Psoas muscle (tissue), 8 donors: ENCODE measurements around the gene MAPK9. TPM values are rescaled to one million over a fixed set of nuclear protein-coding genes. Genes with fewer than 3 reads are reported as not detected.

Experiments used
- ATAC-seq, 4 donors: fragments of 200-7000 bp; cut with Tn5 transposase; one replicate each; pipeline ENCODE4 v1.9.1; 2020; ENCODE audit warnings: moderate library complexity in 3 of 4, mild to moderate bottlenecking in 2 of 4
- DNase-seq, 2 donors: peaks; one replicate each; pipeline ENCODE4 v3.0.0-alpha.2; 2020
- H3K27ac ChIP-seq: fragments of 200-600 bp; one replicate; pipeline ENCODE4 v1.8.0; 2022
- H3K27me3 ChIP-seq, 3 donors: fragments of 200-600 bp in 1 of 3; one replicate each; pipeline versions ENCODE4 v1.6.1 to v1.8.0; 2013 to 2022; ENCODE audit warnings: low read length in 2 of 3, mild to moderate bottlenecking in 2 of 3, moderate library complexity in 1 of 3; ENCODE audit not compliant: insufficient read depth in 3 of 3
- H3K36me3 ChIP-seq, 2 donors: fragments of 200-600 bp in 1 of 2; one replicate each; pipeline versions ENCODE4 v1.6.1 to v1.8.0; 2013 to 2022; ENCODE audit warnings: low read depth in 1 of 2, mild to moderate bottlenecking in 1 of 2, moderate library complexity in 1 of 2; ENCODE audit not compliant: insufficient read depth in 1 of 2
- H3K4me1 ChIP-seq: fragments of 200-600 bp; one replicate; pipeline ENCODE4 v1.8.0; 2022
- H3K4me3 ChIP-seq: fragments of 200-600 bp; one replicate; pipeline ENCODE4 v1.8.0; 2022; ENCODE audit warnings: mild to moderate bottlenecking
- H3K9me3 ChIP-seq: fragments of 200-600 bp; one replicate; pipeline ENCODE4 v1.8.0; 2022
- WGBS, 3 donors: extraction: QIAGEN DNeasy Blood & Tissue Kit; methylation state at CpG; one replicate each; pipeline versions ENCODE4 v1.1.6 to v1.1.7; 2013; 5-methylcytosine and 5-hydroxymethylcytosine counted together
- intact Hi-C, 2 donors: fragments of 100-400 bp; cut with DNase I; formaldehyde crosslinking; loops; one replicate each; pipeline versions ENCODE4 v1.11.0 to v1.14.2; 2022
- polyA plus RNA-seq, 3 donors: library from polyadenylated mRNA; stranded (reverse); fragments of 200-250 nt; gene quantifications; one replicate each; pipeline ENCODE4 v1.2.3, GENCODE V29; 2013
- total RNA-seq, 4 donors: library from RNA; stranded (reverse); fragmentation: NEBNext Ultra II Directional in 2 of 4; extraction: Animal tissue kit (Norgen Biotek cat#: 25700) in 2 of 4; gene quantifications; one replicate each; pipeline versions ENCODE4 v1.2.1 to v1.2.4, GENCODE V29; 2021 to 2023
- TF ChIP-seq, protein P1 (sequence below): fragments of 200-600 bp; IDR thresholded peaks from one replicate; pipeline ENCODE4 v1.8.0; 2022; ENCODE audit warnings: antibody characterized with exemption
- donor health status: healthy with polysubstance abuse.
- donor health status: DM: no; HTN: no; CAD: no; lungs with moderate emphysema.
- donor health status: Bipolar disorder and iron deficiency.
- donor health status: healthy.
- donor health status: DM: yes; HTN: yes; CAD: no.
- donor health status: DM: no; HTN: no; CAD: no.
- donor health status: DM: no; HTN: no; CAD: no.
- donor health status: DM: yes; HTN: yes; CAD: no.

Gene MAPK9
- total and polyA plus RNA-seq, 7 donors: 16.1 to 40.1 (median 34.3) TPM

DNA sequence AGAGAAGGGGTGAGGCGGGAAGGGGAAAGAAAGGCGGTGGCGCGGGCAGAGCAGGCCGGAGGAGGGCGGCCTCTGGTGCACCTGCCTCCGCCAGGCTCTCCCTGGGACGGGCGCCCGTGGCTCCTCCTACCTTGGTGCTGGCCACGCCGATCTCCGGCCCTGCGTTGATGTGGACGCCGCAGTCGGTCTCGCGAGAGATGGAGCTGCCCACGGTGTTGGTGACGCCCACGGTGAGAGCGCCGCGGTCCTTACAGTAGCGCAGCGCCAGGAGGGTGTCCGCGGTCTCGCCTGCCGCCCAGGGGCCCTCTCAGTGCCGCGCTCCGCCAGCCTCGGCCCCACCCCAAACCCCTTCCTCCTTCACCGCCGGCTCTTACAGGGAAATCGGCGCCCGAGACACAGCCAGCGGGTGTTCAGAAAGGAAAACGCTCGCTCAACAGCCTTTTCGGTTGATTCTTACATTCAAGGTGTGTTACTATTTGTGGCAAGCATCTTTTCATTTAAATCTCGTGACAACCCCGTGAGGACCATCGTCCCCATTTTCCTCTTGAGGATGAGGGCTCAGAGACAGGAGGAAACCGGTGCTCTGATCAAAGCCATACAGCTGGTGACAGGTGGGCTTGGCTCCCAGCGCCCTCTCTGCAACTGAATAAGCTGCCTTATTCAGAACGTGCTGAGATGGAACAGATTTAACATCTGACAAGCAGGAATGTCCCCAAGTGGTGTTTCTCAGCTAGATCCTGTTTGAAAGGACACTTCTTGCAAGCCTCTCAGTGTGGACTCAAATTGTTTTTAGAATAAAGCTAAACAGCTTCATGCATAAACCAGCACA, 22.0 kb upstream of the MAPK9 start:
- H3K27ac ChIP-seq: no peak overlapping the region
- peak in 2 of 4 donors; percentile 30 to 82 for ATAC-seq
- no peaks in the 10 kb centered on the region for H3K9me3 ChIP-seq
- TF ChIP-seq, protein P1, sequence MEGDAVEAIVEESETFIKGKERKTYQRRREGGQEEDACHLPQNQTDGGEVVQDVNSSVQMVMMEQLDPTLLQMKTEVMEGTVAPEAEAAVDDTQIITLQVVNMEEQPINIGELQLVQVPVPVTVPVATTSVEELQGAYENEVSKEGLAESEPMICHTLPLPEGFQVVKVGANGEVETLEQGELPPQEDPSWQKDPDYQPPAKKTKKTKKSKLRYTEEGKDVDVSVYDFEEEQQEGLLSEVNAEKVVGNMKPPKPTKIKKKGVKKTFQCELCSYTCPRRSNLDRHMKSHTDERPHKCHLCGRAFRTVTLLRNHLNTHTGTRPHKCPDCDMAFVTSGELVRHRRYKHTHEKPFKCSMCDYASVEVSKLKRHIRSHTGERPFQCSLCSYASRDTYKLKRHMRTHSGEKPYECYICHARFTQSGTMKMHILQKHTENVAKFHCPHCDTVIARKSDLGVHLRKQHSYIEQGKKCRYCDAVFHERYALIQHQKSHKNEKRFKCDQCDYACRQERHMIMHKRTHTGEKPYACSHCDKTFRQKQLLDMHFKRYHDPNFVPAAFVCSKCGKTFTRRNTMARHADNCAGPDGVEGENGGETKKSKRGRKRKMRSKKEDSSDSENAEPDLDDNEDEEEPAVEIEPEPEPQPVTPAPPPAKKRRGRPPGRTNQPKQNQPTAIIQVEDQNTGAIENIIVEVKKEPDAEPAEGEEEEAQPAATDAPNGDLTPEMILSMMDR: no peak
- H3K4me1 ChIP-seq: no peaks in the 10 kb centered on the region
- intact Hi-C loops: no loop called here
- no peaks in the 10 kb centered on the region for H3K36me3 ChIP-seq
- peak overlapping the region; percentile 54 for H3K4me3 ChIP-seq
- no peaks in the 10 kb centered on the region for H3K27me3 ChIP-seq
- no peak for DNase-seq
- WGBS, 3 donors: 70 to 91% (median 76%) methylated on average over 42 to 50 of the region's 50 CpGs

DNA sequence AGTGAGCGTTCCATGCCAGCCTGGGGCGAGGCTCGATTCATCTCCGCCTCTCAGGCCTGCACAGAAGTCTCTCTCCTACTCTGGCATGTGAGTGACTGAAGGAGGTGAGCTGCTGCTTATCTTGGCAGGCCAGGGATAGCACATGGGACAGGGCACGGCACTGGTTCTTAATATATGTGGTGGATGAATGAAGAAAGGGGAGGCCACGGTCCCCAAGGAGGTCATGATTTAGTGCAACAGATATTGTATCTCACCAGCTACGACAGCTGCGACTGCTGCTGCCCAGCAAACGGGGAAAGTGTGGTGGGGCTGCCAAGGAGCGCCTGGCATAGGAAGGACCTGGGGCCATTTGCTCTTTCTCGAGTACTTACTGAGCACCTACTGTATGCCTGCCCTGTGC, 19.3 kb upstream of the MAPK9 start:
- DNase-seq (no peak), ATAC-seq (no peak)
- Histone ChIP-seq H3K27me3 (no peaks in the 10 kb centered on the region), H3K36me3 (no peaks in the 10 kb centered on the region), H3K4me3 (no peak overlapping the region), H3K9me3 (no peaks in the 10 kb centered on the region), H3K27ac (no peak overlapping the region), H3K4me1 (no peaks in the 10 kb centered on the region)
- 44 to 65% (median 55%) methylated on average over 11 of the region's 11 CpGs for WGBS, 3 donors
- intact Hi-C loops: no loop called here
- TF ChIP-seq, protein P1: no peak

DNA sequence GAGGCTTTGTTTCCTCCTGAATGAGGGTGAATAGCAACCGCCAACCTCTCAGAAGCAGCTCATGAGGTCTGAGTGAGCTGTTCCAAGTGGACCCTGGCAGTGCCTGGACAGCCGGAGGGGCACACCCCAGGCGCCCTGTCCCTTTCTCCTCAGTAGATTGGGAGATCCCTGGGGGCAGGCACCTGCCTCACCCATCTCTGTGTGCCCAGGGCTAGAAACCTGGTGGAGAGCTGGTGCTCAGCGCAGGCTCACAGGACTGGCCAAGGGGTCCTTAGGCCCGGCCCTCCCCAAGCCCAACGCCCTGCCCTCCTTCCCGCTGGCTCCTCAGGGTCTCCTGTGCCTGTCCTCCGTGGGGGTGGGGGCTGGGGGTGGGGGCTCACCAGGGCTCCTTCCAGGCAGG, 14.9 kb upstream of the MAPK9 start:
- Histone ChIP-seq H3K36me3 (no peaks in the 10 kb centered on the region), H3K4me1 (no peaks in the 10 kb centered on the region)
- intact Hi-C loops: no loop called here

DNA sequence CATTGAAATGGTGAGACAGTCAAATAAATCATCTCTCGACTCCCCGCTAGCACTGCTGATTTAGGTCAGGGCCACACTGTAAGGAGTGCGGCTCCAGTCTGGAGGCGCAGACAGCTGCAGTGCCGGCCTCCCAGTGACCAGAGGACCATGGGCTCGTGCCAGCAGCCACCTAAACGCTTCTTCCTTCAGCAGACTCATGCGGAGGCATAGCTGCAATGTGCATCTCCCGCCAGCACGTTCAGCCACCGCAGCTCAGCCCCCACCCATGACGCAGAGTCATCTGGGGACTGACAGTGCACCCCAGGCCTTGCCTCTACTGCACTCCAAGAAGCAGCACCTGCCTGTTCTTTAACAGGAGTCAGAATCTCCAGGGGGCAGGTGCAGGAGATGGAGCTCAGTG, 13.6 kb upstream of the MAPK9 start:
- Histone ChIP-seq H3K9me3 (no peaks in the 10 kb centered on the region), H3K27me3 (peaks cover 0 to 2% (median 0%) of the 10 kb centered on the region in 3 donors), H3K36me3 (no peaks in the 10 kb centered on the region), H3K4me3 (no peak overlapping the region), H3K4me1 (no peaks in the 10 kb centered on the region), H3K27ac (no peak overlapping the region)
- no peak for DNase-seq
- intact Hi-C loops: no loop called here
- ATAC-seq: no peak
- TF ChIP-seq, protein P1: no peak
- 87 to 91% (median 88%) methylated on average over 12 of the region's 12 CpGs for WGBS, 3 donors

More for the DNA sequence above, 14.9 kb upstream of the MAPK9 start:
- TF ChIP-seq, protein P1: no peak
- no peaks in the 10 kb centered on the region for H3K9me3 ChIP-seq
- no peaks in the 10 kb centered on the region for H3K27me3 ChIP-seq
- ATAC-seq (no peak), DNase-seq (no peak)
- H3K4me3 ChIP-seq: no peak overlapping the region
- H3K27ac ChIP-seq: no peak overlapping the region
- WGBS, 3 donors: 90 to 93% (median 91%) methylated on average over 8 of the region's 8 CpGs
